OCI-LY3 (cell line): ENCODE data around the gene PGS1.

Source experiments
- H2AFZ ChIP-seq: fragments of 200-600, 300-600 bp; shearing (Covaris generic); 2 replicates; pipeline ENCODE4 v1.6.0; 2014; ENCODE audit warnings: antibody characterized with exemption, low read depth, low read length
- H3K27ac ChIP-seq: fragments of 200-600, 300-600 bp; sonication (generic); 2 replicates; pipeline ENCODE4 v1.5.1; 2014; ENCODE audit warnings: mild to moderate bottlenecking, low read length, moderate library complexity, mixed read lengths
- H3K27me3 ChIP-seq: fragments of 200-600, 300-600 bp; sonication (generic); 2 replicates; pipeline ENCODE4 v1.6.1; 2014; ENCODE audit warnings: low read depth, low read length, mixed read lengths
- H3K36me3 ChIP-seq: fragments of 200-600, 300-600 bp; sonication (generic); replicated peaks from 2 replicates; pipeline ENCODE3; 2014; ENCODE audit warnings: low read depth, low read length, mixed read lengths
- H3K4me1 ChIP-seq: fragments of 300-600, 200-600 bp; sonication (generic); 2 replicates; pipeline ENCODE4 v1.6.1; 2014; ENCODE audit warnings: low read length, mixed read lengths
- H3K4me2 ChIP-seq: fragments of 200-600, 300-600 bp; sonication (generic); 2 replicates; pipeline ENCODE4 v1.6.1; 2014; ENCODE audit warnings: low read length, mixed read lengths
- H3K4me3 ChIP-seq: fragments of 300-600, 200-600 bp; sonication (generic); 2 replicates; pipeline ENCODE4 v1.5.1; 2014; ENCODE audit warnings: antibody characterized with exemption, mild to moderate bottlenecking, low read length, moderate library complexity
- H3K79me2 ChIP-seq: fragments of 300-600, 200-600 bp; shearing (Covaris generic); 2 replicates; pipeline ENCODE4 v1.6.1; 2014; ENCODE audit warnings: mild to moderate bottlenecking, low read length, mixed read lengths
- H3K9ac ChIP-seq: fragments of 300-600, 200-600 bp; shearing (Covaris generic); 2 replicates; pipeline ENCODE4 v1.6.0; 2014; ENCODE audit warnings: mild to moderate bottlenecking, low read length, moderate library complexity
- H3K9me3 ChIP-seq: fragments of 200-600, 300-600 bp; shearing (Covaris generic); 2 replicates; pipeline ENCODE4 v1.6.1; 2014; ENCODE audit warnings: low read length, mixed read lengths; ENCODE audit not compliant: insufficient read depth
- H4K20me1 ChIP-seq: fragments of 200-600, 300-600 bp; sonication (generic); 2 replicates; pipeline ENCODE4 v1.6.1; 2016; ENCODE audit warnings: low read length, mixed read lengths; ENCODE audit not compliant: insufficient read depth
- EZH2phosphoT487 ChIP-seq: fragments of 200-600 bp; shearing (Covaris generic); IDR thresholded peaks from 2 replicates; pipeline ENCODE4 v1.6.1; 2018; ENCODE audit warnings: antibody characterized with exemption, mixed run types, low read depth
- TF ChIP-seq, protein P1 (sequence below): fragments of 200-600, 300-600 bp; sonication (generic); IDR thresholded peaks from 2 replicates; pipeline ENCODE4 v1.5.1; 2014; ENCODE audit warnings: antibody characterized with exemption, low read length, low read depth

Gene PGS1

DNA sequence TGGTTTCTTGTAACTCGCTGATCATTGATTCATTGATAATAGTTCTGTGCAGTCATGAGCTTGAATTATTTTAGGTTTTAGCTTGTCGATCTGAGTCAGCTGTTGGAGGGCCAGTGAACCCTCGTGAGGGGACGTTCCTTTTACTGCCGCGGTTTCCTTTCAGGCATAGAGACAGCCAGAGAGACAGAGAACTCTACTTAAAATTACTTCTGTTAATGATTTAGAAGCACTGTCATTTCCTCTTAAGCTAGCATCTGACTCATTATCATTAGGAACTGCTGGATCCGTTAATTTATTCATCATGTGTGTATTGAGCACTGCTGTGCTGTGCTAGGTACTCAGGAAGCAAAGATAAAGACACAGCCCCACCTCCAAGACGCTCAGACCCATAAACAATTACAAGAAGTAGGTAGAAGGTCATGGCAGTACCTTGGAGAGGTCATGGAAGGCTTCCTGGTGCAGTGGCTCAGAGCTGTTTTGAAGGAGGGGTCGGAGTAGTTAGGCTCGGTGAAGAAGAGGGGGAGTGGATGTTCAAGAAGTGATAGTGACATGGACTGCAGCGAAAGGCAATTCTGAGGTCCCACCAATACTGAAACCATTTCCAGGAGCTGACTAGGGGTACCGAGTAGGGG is 3.3 kb downstream of the PGS1 start:
- TF ChIP-seq EZH2phosphoT487: no peak
- TF ChIP-seq, protein P1, sequence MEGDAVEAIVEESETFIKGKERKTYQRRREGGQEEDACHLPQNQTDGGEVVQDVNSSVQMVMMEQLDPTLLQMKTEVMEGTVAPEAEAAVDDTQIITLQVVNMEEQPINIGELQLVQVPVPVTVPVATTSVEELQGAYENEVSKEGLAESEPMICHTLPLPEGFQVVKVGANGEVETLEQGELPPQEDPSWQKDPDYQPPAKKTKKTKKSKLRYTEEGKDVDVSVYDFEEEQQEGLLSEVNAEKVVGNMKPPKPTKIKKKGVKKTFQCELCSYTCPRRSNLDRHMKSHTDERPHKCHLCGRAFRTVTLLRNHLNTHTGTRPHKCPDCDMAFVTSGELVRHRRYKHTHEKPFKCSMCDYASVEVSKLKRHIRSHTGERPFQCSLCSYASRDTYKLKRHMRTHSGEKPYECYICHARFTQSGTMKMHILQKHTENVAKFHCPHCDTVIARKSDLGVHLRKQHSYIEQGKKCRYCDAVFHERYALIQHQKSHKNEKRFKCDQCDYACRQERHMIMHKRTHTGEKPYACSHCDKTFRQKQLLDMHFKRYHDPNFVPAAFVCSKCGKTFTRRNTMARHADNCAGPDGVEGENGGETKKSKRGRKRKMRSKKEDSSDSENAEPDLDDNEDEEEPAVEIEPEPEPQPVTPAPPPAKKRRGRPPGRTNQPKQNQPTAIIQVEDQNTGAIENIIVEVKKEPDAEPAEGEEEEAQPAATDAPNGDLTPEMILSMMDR: no peak
- peak overlapping the region; percentile 100 for H3K4me3 ChIP-seq
- H3K27ac ChIP-seq: peak overlapping the region; percentile 97
- H3K79me2 ChIP-seq: peaks cover 82% of the 10 kb centered on the region
- H3K9me3 ChIP-seq: no peaks in the 10 kb centered on the region
- peaks cover 81% of the 10 kb centered on the region for H3K4me1 ChIP-seq
- peak overlapping the region; percentile 89 for H3K4me2 ChIP-seq
- H3K36me3 ChIP-seq: peaks cover 10% of the 10 kb centered on the region
- no peaks in the 10 kb centered on the region for H3K27me3 ChIP-seq
- H3K9ac ChIP-seq: peak overlapping the region; percentile 87
- H4K20me1 ChIP-seq: 0 out of 2 replicates have a peak, but pooled peaks cover under 1% of the 10 kb centered on the region
- no peak overlapping the region for H2AFZ ChIP-seq

DNA sequence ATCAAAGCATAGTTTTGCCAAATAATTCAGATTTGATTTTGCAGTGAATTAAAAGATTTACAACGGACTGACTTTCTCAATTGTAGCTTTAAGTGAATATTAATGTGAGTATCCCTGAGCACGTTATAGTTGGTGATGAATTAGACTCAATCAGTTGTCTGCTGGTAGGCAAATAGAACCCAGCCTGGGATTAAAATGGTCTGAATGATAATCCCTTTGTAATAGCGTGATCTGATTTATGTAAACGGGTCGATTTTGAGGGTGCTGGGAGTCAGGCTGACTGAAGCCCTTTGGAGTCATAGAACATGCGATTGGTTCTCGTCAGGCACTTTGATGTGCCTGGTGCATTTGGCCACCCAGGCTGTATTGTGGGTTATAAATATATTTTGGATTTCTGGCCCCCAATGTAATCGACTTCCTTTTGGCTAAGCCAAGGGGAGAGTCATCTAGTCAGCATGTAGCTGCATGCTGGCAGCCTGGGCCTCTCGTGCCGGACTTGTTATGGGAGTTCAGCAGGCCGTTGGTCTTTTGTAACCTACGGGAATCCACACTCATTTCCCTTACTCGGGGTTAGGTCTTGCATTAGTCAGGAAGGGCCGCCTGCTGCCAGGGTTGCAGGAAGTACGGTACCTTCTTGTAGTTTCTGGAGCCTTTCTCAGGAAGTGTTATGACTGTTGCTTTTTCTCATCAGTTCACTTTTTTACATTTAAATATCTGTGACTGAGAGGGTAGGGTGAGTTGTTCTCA is 5.4 kb downstream of the PGS1 start:
- no peak for TF ChIP-seq EZH2phosphoT487
- TF ChIP-seq, protein P1: no peak
- H3K4me2 ChIP-seq: peak overlapping the region; percentile 89
- no peaks in the 10 kb centered on the region for H3K27me3 ChIP-seq
- H3K4me3 ChIP-seq: peak overlapping the region; percentile 100
- H3K9me3 ChIP-seq: no peaks in the 10 kb centered on the region
- no peak overlapping the region for H2AFZ ChIP-seq
- peak overlapping the region; percentile 87 for H3K9ac ChIP-seq
- H3K79me2 ChIP-seq: peaks cover 93% of the 10 kb centered on the region
- peaks cover 16% of the 10 kb centered on the region for H4K20me1 ChIP-seq
- H3K27ac ChIP-seq: peak overlapping the region; percentile 97
- H3K36me3 ChIP-seq: peaks cover 10% of the 10 kb centered on the region
- H3K4me1 ChIP-seq: peaks cover 87% of the 10 kb centered on the region

DNA sequence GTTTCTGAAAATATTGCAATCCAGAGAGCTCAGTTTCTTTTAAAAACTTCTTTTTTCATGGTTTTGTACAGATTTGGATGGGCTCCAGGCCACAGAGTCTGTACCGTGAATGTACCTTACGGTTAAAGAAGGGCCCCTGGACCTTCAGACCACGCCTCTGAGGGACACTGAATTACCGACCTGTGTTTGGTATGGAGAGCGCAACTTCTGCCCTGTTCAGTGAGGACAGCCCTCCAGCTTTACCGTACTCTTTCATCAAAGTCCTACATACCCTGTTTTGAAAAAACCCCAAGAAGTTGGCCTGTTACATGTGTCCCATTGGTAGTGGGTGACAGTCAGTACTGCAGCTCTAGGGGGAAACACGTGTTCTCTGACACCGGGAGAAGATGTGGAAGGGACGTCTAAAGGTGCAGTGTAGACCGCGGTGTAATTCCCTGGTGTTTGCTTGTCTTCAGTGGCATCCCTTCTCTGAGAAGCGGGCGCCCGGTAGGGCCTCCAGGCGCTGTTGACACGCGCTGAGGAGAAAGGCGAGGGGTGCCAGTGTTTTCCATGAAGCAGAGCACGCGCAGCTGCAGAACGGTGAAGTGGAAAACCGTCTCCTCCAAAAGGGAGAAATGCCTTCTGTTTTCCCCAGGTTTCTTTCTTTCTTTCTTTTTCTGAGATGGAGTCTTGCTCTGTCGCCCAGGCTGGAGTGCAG is 6.2 kb downstream of the PGS1 start:
- H3K4me1 ChIP-seq: peaks cover 89% of the 10 kb centered on the region
- H4K20me1 ChIP-seq: peaks cover 21% of the 10 kb centered on the region
- TF ChIP-seq EZH2phosphoT487: no peak
- TF ChIP-seq, protein P1: no peak
- H3K4me2 ChIP-seq: peak overlapping the region; percentile 89
- peak overlapping the region; percentile 97 for H3K27ac ChIP-seq
- no peaks in the 10 kb centered on the region for H3K27me3 ChIP-seq
- H3K36me3 ChIP-seq: peaks cover 7% of the 10 kb centered on the region
- peaks cover 93% of the 10 kb centered on the region for H3K79me2 ChIP-seq
- H2AFZ ChIP-seq: no peak overlapping the region
- no peaks in the 10 kb centered on the region for H3K9me3 ChIP-seq
- peak overlapping the region; percentile 100 for H3K4me3 ChIP-seq
- peak overlapping the region; percentile 87 for H3K9ac ChIP-seq
